Neural cell (in vitro differentiated cells): Measurements from ENCODE around the gene CD47. TPM values are rescaled to one million over a fixed set of nuclear protein-coding genes. Genes with fewer than 3 reads are reported as not detected.

Source experiments
- H2AFZ ChIP-seq: fragments of 200-600, 300-800 bp; sonication (generic), shearing (Covaris generic); 2 replicates; pipeline ENCODE4 v1.6.0; 2014; ENCODE audit warnings: low read depth, mild to moderate bottlenecking, antibody characterized with exemption, low read length, moderate library complexity
- H3F3A ChIP-seq: fragments of 200-600 bp; shearing (Covaris generic); 2 replicates; pipeline ENCODE4 v1.6.1; 2016; ENCODE audit warnings: mild to moderate bottlenecking, moderate library complexity, mixed read lengths, antibody characterized with exemption, low read length; ENCODE audit not compliant: insufficient read depth, poor library complexity, severe bottlenecking
- H3K27ac ChIP-seq: fragments of 200-600, 300-800 bp; sonication (generic), shearing (Covaris generic); 2 replicates; pipeline ENCODE4 v1.5.1; 2014; ENCODE audit warnings: mild to moderate bottlenecking, low read length, moderate library complexity
- H3K27me3 ChIP-seq: fragments of 300-800, 200-600 bp; sonication (generic), shearing (Covaris generic); 2 replicates; pipeline ENCODE4 v1.6.0; 2014; ENCODE audit warnings: mild to moderate bottlenecking, low read depth, low read length, moderate library complexity; ENCODE audit not compliant: insufficient read depth
- H3K36me3 ChIP-seq: fragments of 300-800, 200-600 bp; sonication (generic), shearing (Covaris generic); 2 replicates; pipeline ENCODE4 v1.5.1; 2014; ENCODE audit warnings: mild to moderate bottlenecking, antibody characterized with exemption, low read length, moderate library complexity; ENCODE audit not compliant: insufficient read depth
- H3K4me2 ChIP-seq: fragments of 300-800, 200-600 bp; sonication (generic), shearing (Covaris generic); 2 replicates; pipeline ENCODE4 v1.6.0; 2014; ENCODE audit warnings: mild to moderate bottlenecking, low read length
- H3K4me3 ChIP-seq: fragments of 300-800, 200-600 bp; sonication (generic), shearing (Covaris generic); 2 replicates; pipeline ENCODE4 v1.5.1; 2014; ENCODE audit warnings: mild to moderate bottlenecking, low read length, moderate library complexity
- H3K79me2 ChIP-seq: fragments of 200-600 bp; shearing (Covaris generic); replicated peaks from 2 replicates; pipeline ENCODE4 v1.6.0; 2014; ENCODE audit warnings: mild to moderate bottlenecking, low read length, moderate library complexity; ENCODE audit not compliant: insufficient read depth
- H3K9ac ChIP-seq: fragments of 300-800, 200-600 bp; sonication (generic), shearing (Covaris generic); 2 replicates; pipeline ENCODE4 v1.6.1; 2016; ENCODE audit warnings: mild to moderate bottlenecking, low read length, mixed read lengths
- H3K9me2 ChIP-seq: fragments of 200-600 bp; shearing (Covaris generic); 2 replicates; pipeline ENCODE4 v1.6.1; 2016; ENCODE audit warnings: mild to moderate bottlenecking, low read length, mixed read lengths; ENCODE audit not compliant: insufficient read depth
- H3K9me3 ChIP-seq: fragments of 200-600, 300-800 bp; sonication (generic), shearing (Covaris generic); 2 replicates; pipeline ENCODE4 v1.6.1; 2016; ENCODE audit warnings: mild to moderate bottlenecking, mixed run types, low read length, moderate library complexity, mixed read lengths
- H4K20me1 ChIP-seq: fragments of 200-600 bp; shearing (Covaris generic); 2 replicates; pipeline ENCODE4 v1.6.1; 2016; ENCODE audit warnings: mild to moderate bottlenecking, mixed run types; ENCODE audit not compliant: insufficient read depth
- CTCF ChIP-seq: fragments of 450-650 bp; IDR thresholded peaks from 2 replicates; pipeline ENCODE4 v1.5.1; 2014; ENCODE audit warnings: antibody characterized with exemption, mild to moderate bottlenecking, moderate library complexity; ENCODE audit not compliant: poor library complexity, severe bottlenecking
- EP300 ChIP-seq: fragments of 450-650 bp; conservative IDR thresholded peaks from 2 replicates; pipeline ENCODE4 v1.6.1; 2014; ENCODE audit warnings: antibody characterized with exemption, mild to moderate bottlenecking, moderate library complexity; ENCODE audit not compliant: poor library complexity, severe bottlenecking
- EZH2 ChIP-seq: fragments of 200-600, 300-800 bp; shearing (Covaris generic), sonication (generic); IDR thresholded peaks from 2 replicates; pipeline ENCODE4 v1.6.1; 2014; ENCODE audit warnings: antibody characterized with exemption, low read length, borderline replicate concordance, mild to moderate bottlenecking; ENCODE audit not compliant: insufficient read depth, poor library complexity, severe bottlenecking
- MXI1 ChIP-seq: fragments of 450-650 bp; conservative IDR thresholded peaks from 2 replicates; pipeline ENCODE4 v1.6.1; 2014; ENCODE audit warnings: antibody characterized with exemption, mild to moderate bottlenecking; ENCODE audit not compliant: poor library complexity, severe bottlenecking
- POLR2AphosphoS5 ChIP-seq: IDR thresholded peaks from 2 replicates; pipeline ENCODE4 v1.6.1; 2012
- RAD21 ChIP-seq: fragments of 450-650 bp; conservative IDR thresholded peaks from 2 replicates; pipeline ENCODE4 v1.6.1; 2014; ENCODE audit warnings: antibody characterized with exemption, mild to moderate bottlenecking, moderate library complexity
- REST ChIP-seq: IDR thresholded peaks from 2 replicates; pipeline ENCODE4 v1.6.1; 2012; ENCODE audit warnings: borderline replicate concordance
- SMC3 ChIP-seq: fragments of 450-650 bp; conservative IDR thresholded peaks from 2 replicates; pipeline ENCODE4 v1.6.1; 2014; ENCODE audit warnings: antibody characterized with exemption, mild to moderate bottlenecking, moderate library complexity; ENCODE audit not compliant: poor library complexity
- TAF1 ChIP-seq: IDR thresholded peaks from 2 replicates; pipeline ENCODE4 v1.6.1; 2012; ENCODE audit warnings: low read depth
- polyA plus RNA-seq: library from polyadenylated mRNA; depleted of rRNA; stranded (reverse); fragments of >200 nt; gene quantifications from 2 replicates; pipeline ENCODE4 v1.2.3, GENCODE V29; 2014

Gene CD47
- polyA plus RNA-seq, 1 donor from 2014 or later: 128 TPM

- no peak overlapping the region for H3K27ac ChIP-seq
- H3K4me2 ChIP-seq: no peak overlapping the region
- no peak overlapping the region for H2AFZ ChIP-seq
- H3K27me3 ChIP-seq: no peaks in the 10 kb centered on the region
- H3K9me3 ChIP-seq: no peaks in the 10 kb centered on the region
- H3F3A ChIP-seq: no peaks in the 10 kb centered on the region
- H3K36me3 ChIP-seq: no peaks in the 10 kb centered on the region
- TF ChIP-seq SMC3 (no peak), TAF1 (no peak), POLR2AphosphoS5 (no peak), REST (no peak), CTCF (no peak), RAD21 (no peak), MXI1 (no peak), EP300 (no peak), EZH2 (no peak)
- no peaks in the 10 kb centered on the region for H3K9me2 ChIP-seq
- no peaks in the 10 kb centered on the region for H3K79me2 ChIP-seq
- H3K9ac ChIP-seq: no peak overlapping the region
- no peak overlapping the region for H3K4me3 ChIP-seq
- H4K20me1 ChIP-seq: no peaks in the 10 kb centered on the region
Observed at GRCh38 chr3:108103886-108104797, 13.3 kb upstream of the CD47 start.

GRCh38 chr3:108103040-108103751 lies 12.4 kb upstream of the CD47 start:
- Histone ChIP-seq H4K20me1 (no peaks in the 10 kb centered on the region), H3K4me3 (no peak overlapping the region), H3K36me3 (no peaks in the 10 kb centered on the region), H3K9ac (no peak overlapping the region), H3K27ac (no peak overlapping the region), H3K4me2 (no peak overlapping the region), H2AFZ (no peak overlapping the region), H3F3A (no peaks in the 10 kb centered on the region), H3K9me3 (no peaks in the 10 kb centered on the region), H3K79me2 (no peaks in the 10 kb centered on the region), H3K27me3 (no peaks in the 10 kb centered on the region), H3K9me2 (no peaks in the 10 kb centered on the region)
- TF ChIP-seq TAF1 (no peak), CTCF (no peak), POLR2AphosphoS5 (no peak), SMC3 (no peak), REST (no peak), MXI1 (no peak), RAD21 (no peak), EZH2 (no peak)
